Neural cell (in vitro differentiated cells): ENCODE data around the gene DUSP12. TPM values are rescaled to one million over a fixed set of nuclear protein-coding genes. Genes with fewer than 3 reads are reported as not detected.
"Not testable (repeated sequence)": the region's sequence is repeated elsewhere in the genome, so short reads cannot be mapped to it uniquely, and the experiment has no call there.

Source experiments
- H2AFZ ChIP-seq: fragments of 200-600, 300-800 bp; sonication (generic), shearing (Covaris generic); 2 replicates; pipeline ENCODE4 v1.6.0; 2014; ENCODE audit warnings: low read depth, mild to moderate bottlenecking, antibody characterized with exemption, low read length, moderate library complexity
- H3F3A ChIP-seq: fragments of 200-600 bp; shearing (Covaris generic); 2 replicates; pipeline ENCODE4 v1.6.1; 2016; ENCODE audit warnings: mild to moderate bottlenecking, moderate library complexity, mixed read lengths, antibody characterized with exemption, low read length; ENCODE audit not compliant: insufficient read depth, poor library complexity, severe bottlenecking
- H3K27ac ChIP-seq: fragments of 200-600, 300-800 bp; sonication (generic), shearing (Covaris generic); 2 replicates; pipeline ENCODE4 v1.5.1; 2014; ENCODE audit warnings: mild to moderate bottlenecking, low read length, moderate library complexity
- H3K27me3 ChIP-seq: fragments of 300-800, 200-600 bp; sonication (generic), shearing (Covaris generic); 2 replicates; pipeline ENCODE4 v1.6.0; 2014; ENCODE audit warnings: mild to moderate bottlenecking, low read depth, low read length, moderate library complexity; ENCODE audit not compliant: insufficient read depth
- H3K36me3 ChIP-seq: fragments of 300-800, 200-600 bp; sonication (generic), shearing (Covaris generic); 2 replicates; pipeline ENCODE4 v1.5.1; 2014; ENCODE audit warnings: mild to moderate bottlenecking, antibody characterized with exemption, low read length, moderate library complexity; ENCODE audit not compliant: insufficient read depth
- H3K4me2 ChIP-seq: fragments of 300-800, 200-600 bp; sonication (generic), shearing (Covaris generic); 2 replicates; pipeline ENCODE4 v1.6.0; 2014; ENCODE audit warnings: mild to moderate bottlenecking, low read length
- H3K4me3 ChIP-seq: fragments of 300-800, 200-600 bp; sonication (generic), shearing (Covaris generic); 2 replicates; pipeline ENCODE4 v1.5.1; 2014; ENCODE audit warnings: mild to moderate bottlenecking, low read length, moderate library complexity
- H3K79me2 ChIP-seq: fragments of 200-600 bp; shearing (Covaris generic); replicated peaks from 2 replicates; pipeline ENCODE4 v1.6.0; 2014; ENCODE audit warnings: mild to moderate bottlenecking, low read length, moderate library complexity; ENCODE audit not compliant: insufficient read depth
- H3K9ac ChIP-seq: fragments of 300-800, 200-600 bp; sonication (generic), shearing (Covaris generic); 2 replicates; pipeline ENCODE4 v1.6.1; 2016; ENCODE audit warnings: mild to moderate bottlenecking, low read length, mixed read lengths
- H3K9me2 ChIP-seq: fragments of 200-600 bp; shearing (Covaris generic); 2 replicates; pipeline ENCODE4 v1.6.1; 2016; ENCODE audit warnings: mild to moderate bottlenecking, low read length, mixed read lengths; ENCODE audit not compliant: insufficient read depth
- H3K9me3 ChIP-seq: fragments of 200-600, 300-800 bp; sonication (generic), shearing (Covaris generic); 2 replicates; pipeline ENCODE4 v1.6.1; 2016; ENCODE audit warnings: mild to moderate bottlenecking, mixed run types, low read length, moderate library complexity, mixed read lengths
- H4K20me1 ChIP-seq: fragments of 200-600 bp; shearing (Covaris generic); 2 replicates; pipeline ENCODE4 v1.6.1; 2016; ENCODE audit warnings: mild to moderate bottlenecking, mixed run types; ENCODE audit not compliant: insufficient read depth
- EP300 ChIP-seq: fragments of 450-650 bp; conservative IDR thresholded peaks from 2 replicates; pipeline ENCODE4 v1.6.1; 2014; ENCODE audit warnings: antibody characterized with exemption, mild to moderate bottlenecking, moderate library complexity; ENCODE audit not compliant: poor library complexity, severe bottlenecking
- EZH2 ChIP-seq: fragments of 200-600, 300-800 bp; shearing (Covaris generic), sonication (generic); IDR thresholded peaks from 2 replicates; pipeline ENCODE4 v1.6.1; 2014; ENCODE audit warnings: antibody characterized with exemption, low read length, borderline replicate concordance, mild to moderate bottlenecking; ENCODE audit not compliant: insufficient read depth, poor library complexity, severe bottlenecking
- MXI1 ChIP-seq: fragments of 450-650 bp; conservative IDR thresholded peaks from 2 replicates; pipeline ENCODE4 v1.6.1; 2014; ENCODE audit warnings: antibody characterized with exemption, mild to moderate bottlenecking; ENCODE audit not compliant: poor library complexity, severe bottlenecking
- POLR2AphosphoS5 ChIP-seq: IDR thresholded peaks from 2 replicates; pipeline ENCODE4 v1.6.1; 2012
- RAD21 ChIP-seq: fragments of 450-650 bp; conservative IDR thresholded peaks from 2 replicates; pipeline ENCODE4 v1.6.1; 2014; ENCODE audit warnings: antibody characterized with exemption, mild to moderate bottlenecking, moderate library complexity
- SMC3 ChIP-seq: fragments of 450-650 bp; conservative IDR thresholded peaks from 2 replicates; pipeline ENCODE4 v1.6.1; 2014; ENCODE audit warnings: antibody characterized with exemption, mild to moderate bottlenecking, moderate library complexity; ENCODE audit not compliant: poor library complexity
- TAF1 ChIP-seq: IDR thresholded peaks from 2 replicates; pipeline ENCODE4 v1.6.1; 2012; ENCODE audit warnings: low read depth
- polyA plus RNA-seq: library from polyadenylated mRNA; depleted of rRNA; stranded (reverse); fragments of >200 nt; gene quantifications from 2 replicates; pipeline ENCODE4 v1.2.3, GENCODE V29; 2014
- TF ChIP-seq, protein P1 (sequence below): fragments of 450-650 bp; IDR thresholded peaks from 2 replicates; pipeline ENCODE4 v1.5.1; 2014; ENCODE audit warnings: antibody characterized with exemption, mild to moderate bottlenecking, moderate library complexity; ENCODE audit not compliant: poor library complexity, severe bottlenecking
- TF ChIP-seq, protein P2 (sequence below): IDR thresholded peaks from 2 replicates; pipeline ENCODE4 v1.6.1; 2012; ENCODE audit warnings: borderline replicate concordance

Gene DUSP12
- polyA plus RNA-seq, 1 donor from 2014 or later, result 209 TPM

GRCh38 chr1:161768461-161768860 lies 18.9 kb downstream of the DUSP12 start:
- H3K27me3 ChIP-seq, result no peaks in the 10 kb centered on the region
- no peaks in the 10 kb centered on the region for H3K9me3 ChIP-seq
- no peak overlapping the region for H2AFZ ChIP-seq
- H3K27ac ChIP-seq, result no peak overlapping the region
- H3K36me3 ChIP-seq, result no peaks in the 10 kb centered on the region
- no peaks in the 10 kb centered on the region for H3F3A ChIP-seq
- no peaks in the 10 kb centered on the region for H4K20me1 ChIP-seq
- H3K9me2 ChIP-seq, result no peaks in the 10 kb centered on the region
- no peak overlapping the region for H3K4me2 ChIP-seq
- no peak overlapping the region for H3K4me3 ChIP-seq
- TF ChIP-seq RAD21 (no peak), EZH2 (no peak), POLR2AphosphoS5 (no peak), SMC3 (no peak), MXI1 (no peak), EP300 (no peak)
- TF ChIP-seq, protein P1, sequence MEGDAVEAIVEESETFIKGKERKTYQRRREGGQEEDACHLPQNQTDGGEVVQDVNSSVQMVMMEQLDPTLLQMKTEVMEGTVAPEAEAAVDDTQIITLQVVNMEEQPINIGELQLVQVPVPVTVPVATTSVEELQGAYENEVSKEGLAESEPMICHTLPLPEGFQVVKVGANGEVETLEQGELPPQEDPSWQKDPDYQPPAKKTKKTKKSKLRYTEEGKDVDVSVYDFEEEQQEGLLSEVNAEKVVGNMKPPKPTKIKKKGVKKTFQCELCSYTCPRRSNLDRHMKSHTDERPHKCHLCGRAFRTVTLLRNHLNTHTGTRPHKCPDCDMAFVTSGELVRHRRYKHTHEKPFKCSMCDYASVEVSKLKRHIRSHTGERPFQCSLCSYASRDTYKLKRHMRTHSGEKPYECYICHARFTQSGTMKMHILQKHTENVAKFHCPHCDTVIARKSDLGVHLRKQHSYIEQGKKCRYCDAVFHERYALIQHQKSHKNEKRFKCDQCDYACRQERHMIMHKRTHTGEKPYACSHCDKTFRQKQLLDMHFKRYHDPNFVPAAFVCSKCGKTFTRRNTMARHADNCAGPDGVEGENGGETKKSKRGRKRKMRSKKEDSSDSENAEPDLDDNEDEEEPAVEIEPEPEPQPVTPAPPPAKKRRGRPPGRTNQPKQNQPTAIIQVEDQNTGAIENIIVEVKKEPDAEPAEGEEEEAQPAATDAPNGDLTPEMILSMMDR, result no peak
- TF ChIP-seq, protein P2, sequence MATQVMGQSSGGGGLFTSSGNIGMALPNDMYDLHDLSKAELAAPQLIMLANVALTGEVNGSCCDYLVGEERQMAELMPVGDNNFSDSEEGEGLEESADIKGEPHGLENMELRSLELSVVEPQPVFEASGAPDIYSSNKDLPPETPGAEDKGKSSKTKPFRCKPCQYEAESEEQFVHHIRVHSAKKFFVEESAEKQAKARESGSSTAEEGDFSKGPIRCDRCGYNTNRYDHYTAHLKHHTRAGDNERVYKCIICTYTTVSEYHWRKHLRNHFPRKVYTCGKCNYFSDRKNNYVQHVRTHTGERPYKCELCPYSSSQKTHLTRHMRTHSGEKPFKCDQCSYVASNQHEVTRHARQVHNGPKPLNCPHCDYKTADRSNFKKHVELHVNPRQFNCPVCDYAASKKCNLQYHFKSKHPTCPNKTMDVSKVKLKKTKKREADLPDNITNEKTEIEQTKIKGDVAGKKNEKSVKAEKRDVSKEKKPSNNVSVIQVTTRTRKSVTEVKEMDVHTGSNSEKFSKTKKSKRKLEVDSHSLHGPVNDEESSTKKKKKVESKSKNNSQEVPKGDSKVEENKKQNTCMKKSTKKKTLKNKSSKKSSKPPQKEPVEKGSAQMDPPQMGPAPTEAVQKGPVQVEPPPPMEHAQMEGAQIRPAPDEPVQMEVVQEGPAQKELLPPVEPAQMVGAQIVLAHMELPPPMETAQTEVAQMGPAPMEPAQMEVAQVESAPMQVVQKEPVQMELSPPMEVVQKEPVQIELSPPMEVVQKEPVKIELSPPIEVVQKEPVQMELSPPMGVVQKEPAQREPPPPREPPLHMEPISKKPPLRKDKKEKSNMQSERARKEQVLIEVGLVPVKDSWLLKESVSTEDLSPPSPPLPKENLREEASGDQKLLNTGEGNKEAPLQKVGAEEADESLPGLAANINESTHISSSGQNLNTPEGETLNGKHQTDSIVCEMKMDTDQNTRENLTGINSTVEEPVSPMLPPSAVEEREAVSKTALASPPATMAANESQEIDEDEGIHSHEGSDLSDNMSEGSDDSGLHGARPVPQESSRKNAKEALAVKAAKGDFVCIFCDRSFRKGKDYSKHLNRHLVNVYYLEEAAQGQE, result no peak
- peaks cover 30% of the 10 kb centered on the region for H3K79me2 ChIP-seq
- no peak overlapping the region for H3K9ac ChIP-seq

DNA sequence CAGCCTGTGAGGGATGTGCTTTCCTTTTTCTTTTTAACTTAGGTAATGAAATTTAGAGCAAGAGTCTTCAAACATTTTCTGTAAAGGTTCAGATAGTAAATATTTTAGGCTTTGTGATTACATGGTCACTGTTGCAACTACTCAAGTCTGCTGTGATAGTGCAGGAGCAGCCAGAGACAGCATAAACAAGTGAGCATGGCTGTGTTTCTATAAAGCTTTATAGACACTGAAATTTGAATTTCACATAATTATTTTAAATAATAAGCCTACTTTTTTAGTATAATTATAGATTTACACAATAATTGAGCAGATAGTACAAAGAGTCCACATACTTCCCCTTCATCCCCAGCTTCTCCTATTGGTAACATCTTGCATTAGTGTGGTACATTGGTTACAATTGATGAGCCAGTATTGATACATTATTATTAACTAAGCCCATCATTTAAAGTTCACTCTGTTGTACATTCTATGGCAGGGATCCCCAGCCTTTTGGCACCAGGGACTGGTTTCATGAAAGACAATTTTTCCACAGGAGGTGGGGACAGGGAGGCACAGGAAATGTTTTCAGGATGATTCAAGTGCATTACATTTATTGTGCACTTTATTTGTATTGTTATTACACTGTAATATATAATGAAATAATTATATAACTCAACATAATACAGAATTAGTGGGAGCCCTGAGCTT lies 19.5 kb downstream of the DUSP12 start:
- TF ChIP-seq EP300, result no peak
- no peak for TF ChIP-seq MXI1
- TF ChIP-seq, protein P2, result no peak
- TF ChIP-seq, protein P1, result no peak
- TF ChIP-seq TAF1, result no peak
- TF ChIP-seq SMC3, result no peak
- TF ChIP-seq EZH2, result no peak
- no peak for TF ChIP-seq POLR2AphosphoS5
- TF ChIP-seq RAD21, result no peak
- Histone ChIP-seq H3K27ac (no peak overlapping the region), H3K79me2 (peaks cover 30% of the 10 kb centered on the region), H3K27me3 (no peaks in the 10 kb centered on the region), H3K9me2 (no peaks in the 10 kb centered on the region), H3K4me2 (no peak overlapping the region), H3K36me3 (no peaks in the 10 kb centered on the region), H3K4me3 (no peak overlapping the region), H4K20me1 (no peaks in the 10 kb centered on the region), H3K9ac (no peak overlapping the region), H3K9me3 (no peaks in the 10 kb centered on the region), H3F3A (no peaks in the 10 kb centered on the region), H2AFZ (no peak overlapping the region)

- peaks cover 30% of the 10 kb centered on the region for H3K79me2 ChIP-seq
- H3K27ac ChIP-seq, result not testable (repeated sequence)
These were observed 20.1 kb downstream of the DUSP12 start for GRCh38 chr1:161769673-161770045.

More at GRCh38 chr1:161769673-161770045, 20.1 kb downstream of the DUSP12 start:
- not testable (repeated sequence) for H3K27me3 ChIP-seq, H3F3A ChIP-seq, H3K36me3 ChIP-seq, H3K9ac ChIP-seq, H3K4me3 ChIP-seq, H4K20me1 ChIP-seq, H3K4me2 ChIP-seq, H2AFZ ChIP-seq, H3K9me2 ChIP-seq, H3K9me3 ChIP-seq
